HG02981 (cell line): ENCODE results near the gene FAM53B.

ENCODE experiments used
- ATAC-seq: cut with Tn5 transposase; IDR thresholded peaks from one replicate; pipeline ENCODE4 v1.9.1; 2021; ENCODE audit warnings: mild to moderate bottlenecking, moderate library complexity; ENCODE audit not compliant: unreplicated experiment

Gene FAM53B

DNA sequence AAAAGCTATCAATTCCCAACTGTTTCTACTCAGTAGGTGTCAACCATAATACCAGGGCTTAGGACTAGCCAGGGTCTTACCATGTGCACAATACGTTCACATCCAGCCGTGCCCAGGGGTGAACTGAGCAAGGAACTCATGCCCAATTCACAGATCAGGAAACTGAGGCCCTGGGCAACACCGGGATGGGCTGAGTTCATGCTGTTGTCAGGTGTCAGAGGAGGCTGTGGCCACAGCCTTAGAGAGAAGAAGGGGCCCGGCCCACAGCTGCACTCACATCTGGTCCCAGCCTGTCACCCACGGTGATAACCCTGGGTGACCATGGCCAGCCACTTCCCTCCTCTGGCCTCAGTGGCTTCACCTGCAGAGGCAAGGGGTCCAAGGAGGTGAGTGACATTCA, 92.0 kb downstream of the FAM53B start:
- ATAC-seq, result no peak

DNA sequence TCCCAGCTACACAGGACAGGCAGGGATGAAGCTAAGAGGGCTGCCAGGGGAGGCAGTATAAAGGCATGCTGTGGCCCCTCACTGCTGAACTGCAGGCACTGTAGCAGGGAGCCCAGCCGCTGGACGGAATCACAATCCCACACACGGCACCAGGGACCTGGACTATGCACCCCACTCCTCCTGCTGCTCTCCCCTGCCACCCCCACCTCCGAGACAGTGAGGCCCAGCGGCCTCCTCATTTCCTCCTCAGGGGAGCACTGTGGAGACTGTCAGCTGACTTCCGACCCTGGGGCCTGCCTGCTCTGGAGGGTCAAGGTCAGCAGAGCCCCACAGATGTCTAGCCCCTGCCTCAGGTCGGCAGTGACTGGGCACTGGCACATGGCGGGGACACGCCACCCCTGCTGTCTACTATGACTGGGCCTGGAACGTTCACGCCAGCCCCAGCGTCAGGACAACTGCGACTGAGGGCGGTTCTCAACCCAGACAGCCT, 92.7 kb downstream of the FAM53B start:
- ATAC-seq, result no peak

DNA sequence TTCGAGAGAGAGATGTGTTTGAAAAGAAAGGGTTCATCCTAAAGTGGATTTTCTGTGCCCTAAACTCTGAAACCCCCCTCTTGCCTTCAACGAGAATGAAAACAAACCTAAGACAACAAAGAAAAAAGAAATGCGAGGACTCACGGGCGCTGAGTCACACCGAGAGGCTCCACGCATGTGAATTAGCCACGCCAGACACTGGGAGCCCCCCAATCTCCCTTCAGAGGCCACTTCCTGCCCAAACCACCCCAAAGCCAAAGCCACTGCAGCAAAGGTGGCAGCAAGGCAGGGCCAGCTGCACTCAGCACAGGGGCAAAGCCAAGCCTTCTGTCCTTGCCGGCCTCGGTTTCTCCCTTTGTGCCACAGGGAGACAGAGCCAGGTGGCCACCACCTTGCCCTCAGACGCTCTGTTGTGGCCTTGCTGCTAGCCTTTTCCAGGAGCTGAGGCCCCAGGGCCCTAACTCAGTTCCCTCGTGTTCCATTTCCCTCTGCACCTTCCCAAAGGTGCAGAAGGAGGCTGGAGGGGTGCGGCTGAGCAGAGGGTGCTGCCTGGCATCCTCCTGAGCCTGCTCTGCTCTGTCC, 93.3 kb downstream of the FAM53B start:
- ATAC-seq, result no peak

GRCh38 chr10:124650263-124650662, 93.9 kb downstream of the FAM53B start:
- no peak for ATAC-seq

DNA sequence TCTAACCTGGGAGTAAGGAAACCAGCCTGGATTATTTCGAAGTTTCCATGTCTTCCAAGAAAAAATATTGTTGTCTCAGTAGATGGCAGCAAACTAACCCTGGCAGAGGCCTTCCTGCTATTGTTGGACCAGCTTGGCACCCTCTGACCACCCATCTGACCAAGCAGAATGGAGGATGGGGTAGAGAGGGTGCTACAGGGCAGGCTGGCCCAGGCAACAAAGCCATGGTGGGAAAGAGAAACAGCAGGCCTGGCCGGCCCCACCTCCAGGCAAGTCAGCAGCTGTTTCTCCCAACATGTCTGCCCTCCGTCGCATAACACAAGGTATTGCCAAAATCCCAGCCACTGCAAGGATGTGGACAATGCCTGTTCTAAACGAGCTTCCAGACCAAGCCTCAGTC, 95.0 kb downstream of the FAM53B start:
- ATAC-seq, result no peak

- no peak for ATAC-seq
Measured at GRCh38 chr10:124648738-124649137, 95.4 kb downstream of the FAM53B start.

DNA sequence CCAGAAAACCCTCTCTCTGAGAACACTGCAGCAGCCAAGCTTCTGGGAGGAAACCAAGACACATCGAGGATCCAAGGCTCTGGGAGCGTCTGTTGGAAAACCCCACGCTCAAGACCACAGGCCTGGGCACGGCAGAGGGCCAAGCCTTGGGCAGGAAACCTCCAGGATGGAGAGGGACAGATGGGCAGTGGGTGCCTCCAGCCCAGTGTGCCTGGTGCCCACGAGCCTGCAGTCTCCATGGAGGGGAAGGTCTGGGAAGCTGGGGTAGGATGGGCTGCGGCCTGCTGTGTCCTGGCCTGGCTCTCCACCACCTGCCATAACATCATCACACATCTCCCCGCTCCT, 96.1 kb downstream of the FAM53B start:
- no peak for ATAC-seq

DNA sequence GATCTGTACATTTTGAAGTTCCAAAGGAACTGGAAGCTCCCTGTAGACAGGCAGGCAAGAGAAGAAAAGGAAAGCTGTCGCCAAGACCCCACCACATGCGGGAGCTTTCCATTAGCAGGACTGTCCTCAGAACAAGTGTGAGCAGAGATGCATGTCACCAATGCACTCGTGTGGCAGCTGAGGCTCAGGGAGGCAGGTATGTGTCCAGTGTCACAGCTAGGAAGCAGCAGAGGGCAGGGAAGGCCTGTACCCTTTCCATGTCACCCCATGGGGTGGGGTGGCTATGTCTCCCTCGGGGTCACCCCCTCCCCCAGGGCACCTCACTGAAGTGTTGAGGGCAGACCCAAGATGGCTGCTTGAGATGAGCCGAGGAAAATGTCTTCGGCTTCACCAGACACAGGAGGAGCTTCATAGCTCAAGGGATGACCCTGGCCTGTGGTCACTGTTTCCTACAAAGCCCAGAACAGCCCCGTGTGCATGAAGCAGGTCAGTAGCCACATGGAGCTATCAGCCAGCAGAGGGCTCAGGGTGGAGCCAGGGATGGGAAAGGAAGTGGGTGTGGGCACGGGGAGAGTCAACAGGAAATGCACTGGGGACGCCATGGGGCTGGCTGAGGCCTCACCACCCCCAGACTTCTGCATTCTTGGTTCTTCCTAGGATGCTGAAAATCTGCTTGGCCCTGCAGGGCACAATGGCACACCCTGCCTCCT, 96.6 kb downstream of the FAM53B start:
- peak; percentile 61 for ATAC-seq

DNA sequence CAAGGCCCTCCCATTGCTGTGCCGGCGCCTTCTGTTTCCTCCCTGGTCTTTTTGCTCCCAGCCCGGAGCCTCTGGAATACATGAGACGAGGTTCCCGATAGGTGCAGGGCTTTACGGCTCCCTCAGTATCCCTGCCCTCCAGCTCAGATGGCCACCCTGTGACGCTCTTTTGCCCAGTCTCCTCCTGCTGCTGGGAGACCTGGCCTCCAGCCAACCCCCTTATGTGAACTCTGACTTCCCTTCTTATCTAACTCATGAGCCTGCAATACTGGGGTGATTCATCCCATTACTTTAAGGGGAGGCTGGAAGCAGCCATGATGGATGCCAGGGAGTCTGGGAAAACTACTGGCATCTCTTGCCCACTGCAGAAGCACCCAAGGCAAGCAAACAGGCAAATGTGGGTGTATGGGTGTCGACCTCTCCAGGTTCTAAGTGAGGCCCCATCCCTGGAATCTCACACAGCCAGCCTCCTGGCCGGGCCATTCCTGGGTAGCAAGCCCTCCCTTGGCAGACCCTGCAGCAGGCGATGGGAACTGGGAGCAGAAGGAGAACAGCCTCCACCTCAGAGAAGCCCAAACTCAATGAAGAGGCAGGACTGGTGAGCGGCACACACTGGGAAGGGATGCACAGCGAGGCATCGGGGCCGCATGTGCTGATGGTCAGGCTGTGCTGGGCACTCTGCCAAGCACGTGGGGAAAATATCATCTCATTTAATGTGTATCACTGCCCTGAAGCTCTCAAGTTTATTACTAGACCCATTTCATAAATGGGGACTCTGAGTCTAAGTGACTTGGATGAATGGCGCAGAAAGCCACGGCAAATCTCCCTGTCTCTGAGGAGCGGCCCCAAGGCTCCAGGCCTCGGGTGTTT, 97.5 kb downstream of the FAM53B start:
- no peak for ATAC-seq

- no peak for ATAC-seq
Measured at GRCh38 chr10:124645467-124646095, 98.6 kb downstream of the FAM53B start.

DNA sequence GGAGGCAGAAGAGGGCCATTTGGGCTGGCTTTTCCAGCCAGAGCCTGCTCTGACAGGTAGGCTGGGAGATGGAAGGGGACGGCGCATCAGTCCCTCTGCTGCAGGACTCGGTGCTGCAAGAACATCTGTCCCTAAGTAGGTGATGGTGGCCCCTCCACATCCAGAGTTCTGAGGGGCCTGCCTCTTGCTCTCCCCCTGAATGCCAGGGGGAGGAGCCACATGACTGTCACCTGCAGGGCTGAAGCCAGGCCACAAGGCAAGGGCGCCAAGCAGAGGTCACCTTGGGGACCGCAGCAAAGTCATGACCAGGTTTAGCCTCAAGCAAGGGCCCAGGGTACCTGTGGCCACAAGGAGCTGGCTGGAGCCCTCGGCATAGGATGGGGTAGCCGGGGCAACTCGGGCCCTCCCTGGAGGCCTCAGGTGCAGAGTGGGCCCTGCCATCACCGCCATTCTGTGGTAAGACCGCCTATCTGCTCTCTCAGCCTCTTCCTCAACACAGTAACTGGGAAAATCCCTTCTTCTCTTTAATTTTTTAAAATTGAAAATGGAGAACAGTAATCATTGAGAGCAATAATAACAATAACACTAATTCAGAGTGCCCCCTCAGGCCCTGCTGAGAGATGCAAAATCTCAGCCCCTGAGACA, 99.3 kb downstream of the FAM53B start:
- ATAC-seq, result no peak

DNA sequence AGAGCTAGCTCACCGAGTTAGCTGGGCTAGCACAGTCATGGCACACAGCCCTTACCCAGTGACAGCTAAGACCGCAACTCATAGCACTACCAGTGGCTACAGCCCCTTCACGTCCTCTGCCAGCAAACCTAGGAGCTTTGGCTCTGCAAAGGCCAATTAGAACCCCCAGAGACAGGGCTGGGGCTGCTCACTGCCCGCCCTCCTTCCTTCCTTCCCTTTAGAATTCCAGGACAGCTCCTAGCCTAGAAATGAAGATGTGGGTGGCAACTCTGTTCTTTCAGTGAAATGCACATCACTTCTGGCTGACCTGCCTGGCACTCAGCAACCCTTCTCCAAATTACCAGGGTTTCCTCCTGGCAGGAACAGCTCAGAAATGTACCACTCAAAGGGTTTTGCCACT, 99.9 kb downstream of the FAM53B start:
- no peak for ATAC-seq

DNA sequence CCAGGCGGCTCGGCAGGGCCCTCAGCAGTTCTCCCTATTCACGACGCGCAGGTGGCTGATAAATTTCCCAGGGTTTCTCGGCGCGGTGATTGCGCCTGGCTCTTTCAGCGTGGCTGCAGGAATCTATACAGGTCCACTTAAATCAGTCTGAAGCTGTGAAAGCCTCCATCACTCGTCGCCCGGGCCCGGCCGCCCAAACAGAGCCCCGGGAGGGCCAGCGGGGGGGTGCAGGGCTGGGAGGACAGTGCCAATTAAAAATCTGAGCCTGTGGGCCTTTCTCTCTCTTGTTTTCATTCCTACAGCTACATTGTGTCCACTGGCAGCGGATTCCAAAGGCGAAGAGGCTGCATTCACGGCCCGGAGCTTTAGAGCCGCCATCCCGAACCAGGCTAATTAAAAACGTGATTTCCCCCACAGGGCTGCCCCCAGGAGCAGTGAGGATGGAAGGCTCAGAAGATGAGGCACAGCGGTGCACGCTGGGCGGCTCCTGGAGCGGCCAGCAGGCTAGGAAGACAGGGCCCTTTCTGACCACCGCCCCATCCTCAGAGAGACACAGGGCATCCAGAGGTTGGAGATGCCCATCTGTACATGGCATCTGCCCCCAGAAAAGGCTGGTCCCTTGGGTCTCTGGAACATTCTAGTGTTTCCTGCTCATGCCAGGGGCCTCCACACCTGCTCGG, 100.7 kb downstream of the FAM53B start:
- ATAC-seq, result no peak

DNA sequence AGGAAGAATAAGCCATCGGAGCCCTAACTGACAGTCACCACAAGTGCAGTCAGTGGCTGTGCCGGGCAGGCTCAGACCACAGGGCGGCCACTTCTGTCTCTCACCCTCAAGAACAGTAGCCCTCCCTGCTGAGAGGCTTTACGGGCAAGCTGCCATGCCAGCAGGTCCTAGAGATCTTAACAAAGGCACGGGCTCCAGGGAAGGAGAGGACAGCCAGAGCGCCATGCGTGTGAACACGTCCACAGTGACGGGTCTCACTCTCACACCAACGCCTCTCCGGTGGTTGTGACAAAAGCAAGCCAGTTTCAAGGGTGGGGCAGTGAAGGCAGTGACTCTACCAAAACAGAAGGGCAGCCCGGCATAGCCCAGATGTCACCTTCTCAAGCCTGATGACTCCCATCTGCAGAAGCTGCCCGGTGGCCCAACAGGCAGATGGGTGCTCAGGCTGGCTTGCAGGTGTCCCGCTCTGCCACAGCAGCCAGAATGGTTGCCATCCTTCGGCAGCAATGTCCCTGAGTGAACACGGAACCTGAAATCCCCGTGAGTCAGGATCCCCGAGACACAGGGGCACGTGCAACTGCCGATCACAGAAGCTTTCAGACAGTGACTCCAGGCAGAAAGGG, 102.0 kb downstream of the FAM53B start:
- ATAC-seq, result no peak

DNA sequence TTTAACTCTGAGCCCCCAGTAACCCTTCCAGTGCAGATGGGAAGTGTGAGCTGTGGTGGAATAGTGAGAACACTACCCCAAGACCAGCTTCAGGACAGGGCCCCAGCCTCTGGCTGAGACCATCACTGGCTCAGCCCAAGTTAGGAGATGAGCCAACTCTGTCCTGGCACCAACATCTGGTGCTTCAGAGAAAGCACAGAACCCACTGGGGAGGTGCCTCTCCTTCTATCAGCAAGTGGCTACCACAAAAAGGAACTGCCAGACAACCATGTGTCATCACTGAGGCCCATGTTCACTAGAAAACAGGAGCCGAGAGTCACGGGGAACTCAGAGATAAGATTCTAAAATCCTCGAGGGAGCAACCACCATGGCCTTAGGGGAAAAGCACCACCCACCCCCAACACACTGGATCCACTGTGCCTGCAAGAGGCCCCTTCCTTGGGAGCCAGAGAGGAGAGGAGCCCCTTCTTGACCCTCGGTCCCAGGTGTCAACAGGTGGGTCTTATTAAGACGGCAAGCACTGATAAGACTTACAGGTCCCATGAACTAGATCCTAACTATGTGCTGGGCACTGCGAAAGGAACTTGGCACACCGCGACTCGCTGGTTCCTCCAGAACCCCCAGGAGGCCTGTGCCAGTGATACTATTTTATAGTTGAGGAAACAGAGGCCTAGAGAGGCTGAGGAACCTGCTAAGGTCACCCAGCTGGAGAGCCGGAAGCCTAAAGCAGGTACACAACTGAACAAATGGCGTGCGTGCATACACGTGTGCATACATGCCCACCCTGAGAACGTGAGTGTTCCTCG, 102.7 kb downstream of the FAM53B start:
- peak; percentile 42 for ATAC-seq

GRCh38 chr10:124640538-124641231, 103.5 kb downstream of the FAM53B start:
- ATAC-seq, result peak; percentile 31

GRCh38 chr10:124640056-124640455, 104.1 kb downstream of the FAM53B start:
- no peak for ATAC-seq

DNA sequence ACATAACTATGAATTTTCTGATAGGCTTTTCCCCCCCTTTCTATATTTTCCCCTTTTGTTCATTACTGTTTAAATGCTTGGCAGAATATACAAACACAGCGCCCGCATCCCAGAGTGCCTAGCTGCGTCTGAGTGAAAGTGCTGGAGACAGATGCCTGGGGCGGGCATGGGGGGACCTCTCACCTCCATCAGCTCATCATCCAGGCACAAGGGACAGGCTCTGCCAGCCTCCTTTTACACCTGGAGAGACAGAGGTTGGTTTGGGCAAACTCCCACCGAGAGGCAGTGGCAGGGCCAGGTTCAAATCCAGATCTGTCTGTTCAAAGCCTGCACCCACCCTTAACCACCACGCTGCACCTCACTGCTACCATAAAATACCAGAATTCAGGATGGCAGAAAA, 104.5 kb downstream of the FAM53B start:
- ATAC-seq, result no peak
